K562 (cell line): ENCODE results near the gene LMOD1. TPM values are rescaled to one million over a fixed set of nuclear protein-coding genes. Genes with fewer than 3 reads are reported as not detected.

ENCODE experiments used
- BRCA1 ChIP-seq, 2 experiments: fragments of 450-650 bp in 1 of 2; sonication (generic) in 1 of 2; formaldehyde crosslinking in 1 of 2; IDR thresholded peaks; 2 replicates each; pipeline versions ENCODE4 v1.5.0 to v1.6.1; 2017 to 2020; ENCODE audit warnings: mild to moderate bottlenecking in 1 of 2, missing genetic modification reagents in 1 of 2
- CBX5 ChIP-seq: IDR thresholded peaks from 2 replicates; pipeline ENCODE4 v1.6.1; 2014; ENCODE audit warnings: low read depth, borderline replicate concordance
- CHCHD3 ChIP-seq: fragments of 250-450 bp; sonication (Bioruptor Pico); IDR thresholded peaks from 2 replicates; pipeline ENCODE4 v2.1.2; 2022; ENCODE audit warnings: mild to moderate bottlenecking
- CHD1 ChIP-seq: fragments of 200-600 bp; sonication (generic); IDR thresholded peaks from one replicate; pipeline ENCODE4 v1.6.1; 2012; ENCODE audit warnings: mild to moderate bottlenecking, moderate library complexity, low read length, inconsistent platforms
- COPS2 ChIP-seq: fragments of 450-650 bp; conservative IDR thresholded peaks from 2 replicates; pipeline ENCODE4 v1.6.1; 2016; ENCODE audit warnings: mild to moderate bottlenecking, moderate library complexity
- HDAC3 ChIP-seq: fragments of 450-650 bp; IDR thresholded peaks from 2 replicates; pipeline ENCODE4 v1.6.1; 2018; ENCODE audit warnings: borderline replicate concordance, mild to moderate bottlenecking, moderate library complexity; ENCODE audit not compliant: partially characterized antibody
- HNRNPK ChIP-seq: fragments of 200-400 bp; formaldehyde crosslinking; IDR thresholded peaks from one replicate; pipeline ENCODE4 v1.6.1; 2018; ENCODE audit warnings: mild to moderate bottlenecking, low read depth, low read length; ENCODE audit not compliant: poor library complexity, severe bottlenecking
- ID3 ChIP-seq, 2 experiments: fragments of 250-450 bp in 1 of 2; fragments of 450-650 bp in 1 of 2; sonication (Bioruptor Pico) in 1 of 2; IDR thresholded peaks; 2 replicates each; pipeline versions ENCODE4 v1.6.1 to v1.8.0; 2016 to 2021; ENCODE audit warnings: mild to moderate bottlenecking in 2 of 2, moderate library complexity in 2 of 2, missing compliant biosample characterization in 1 of 2, missing genetic modification characterization in 1 of 2
- ILK ChIP-seq: fragments of 450-650 bp; IDR thresholded peaks from 2 replicates; pipeline ENCODE4 v1.6.1; 2016; ENCODE audit warnings: missing genetic modification characterization, low read depth, mild to moderate bottlenecking, missing compliant biosample characterization, moderate library complexity, borderline replicate concordance
- RBM34 ChIP-seq: fragments of 200-400 bp; formaldehyde crosslinking; IDR thresholded peaks from 2 replicates; pipeline ENCODE4 v1.6.1; 2018; ENCODE audit warnings: low read length, borderline replicate concordance; ENCODE audit not compliant: insufficient read depth
- SNAPC5 ChIP-seq: fragments of 250-450 bp; sonication (Bioruptor Pico); IDR thresholded peaks from 2 replicates; pipeline ENCODE4 v1.8.0; 2021; ENCODE audit warnings: moderate library complexity, mild to moderate bottlenecking, inconsistent platforms
- THRAP3 ChIP-seq: fragments of 450-650 bp; IDR thresholded peaks from 2 replicates; pipeline ENCODE4 v1.6.1; 2016; ENCODE audit warnings: mild to moderate bottlenecking, inconsistent platforms, borderline replicate concordance
- ZBTB40 ChIP-seq, 2 experiments: fragments of 450-650 bp in 1 of 2; sonication (generic) in 1 of 2; formaldehyde crosslinking in 1 of 2; IDR thresholded peaks; 2 replicates each; pipeline versions ENCODE4 v1.7.1 to v1.9.0; 2016 to 2022; ENCODE audit warnings: inconsistent platforms in 1 of 2, mild to moderate bottlenecking in 1 of 2, missing genetic modification reagents in 1 of 2
- ZNF12 ChIP-seq: sonication (generic); formaldehyde crosslinking; IDR thresholded peaks from 2 replicates; pipeline ENCODE4 v1.4.0; 2020; ENCODE audit warnings: mild to moderate bottlenecking, missing genetic modification reagents
- polyA plus RNA-seq, 8 experiments: library from polyadenylated mRNA; depleted of rRNA in 4 of 8; stranded (reverse) in 5 of 8; unstranded in 3 of 8; fragments of >200 nt; fragmentation: Nextera tagmentation in 2 of 8; fragmentation: Illumina TruSeq in 1 of 8; extraction: Ambion mirVana in 2 of 8; extraction: Trizol in 1 of 8; gene quantifications; 2 replicates each; pipeline versions ENCODE4 v1.2.1 to v1.2.3, GENCODE V29; 2011 to 2014; ENCODE audit warnings: inconsistent platforms in 1 of 8, missing spikeins in 1 of 8
- total RNA-seq, 7 experiments: library from RNA; depleted of rRNA in 6 of 7; stranded (reverse); fragments of >200 nt in 6 of 7; fragmentation: Illumina TruSeq in 2 of 7; extraction: Trizol in 2 of 7; gene quantifications; 2 replicates each; pipeline versions ENCODE4 v1.2.1 to v1.2.3, GENCODE V29; 2011 to 2021; ENCODE audit warnings: low replicate concordance in 1 of 7

The LMOD1 gene
- total and polyA plus RNA-seq, 9 of the 15 experiments (the other 6 are each of a cell fraction or from before 2014, with no cell fraction given) = 0.03 to 0.54 (median 0.38) TPM; not detected in 1

GRCh38 chr1:201970334-201971159 is 24.2 kb upstream of the LMOD1 start (continued):
- TF ChIP-seq BRCA1 (IDR thresholded peaks at IDR 0.05) = no peak
- no peak for TF ChIP-seq BRCA1 (CRISPR knock-in tag; IDR thresholded peaks at IDR 0.05)
- no peak for TF ChIP-seq SNAPC5
- TF ChIP-seq HNRNPK = no peak
- no peak for TF ChIP-seq CHD1
- TF ChIP-seq THRAP3 = no peak
- no peak for TF ChIP-seq COPS2
- TF ChIP-seq ILK (tag) = no peak
- TF ChIP-seq CHCHD3 = 0 out of 2 replicates have a peak, but pooled peaks have one; percentile 3
- no peak for TF ChIP-seq HDAC3
- no peak for TF ChIP-seq CBX5
- no peak for TF ChIP-seq ZNF12 (CRISPR knock-in tag)
- TF ChIP-seq RBM34 = no peak
- TF ChIP-seq ZBTB40 (IDR thresholded peaks at IDR 0.05) = 0 out of 2 replicates have a peak, but pooled peaks have one; percentile 33
- no peak for TF ChIP-seq ZBTB40 (CRISPR knock-in tag; IDR thresholded peaks at IDR 0.05)
- no peak for TF ChIP-seq ID3 (CRISPR knock-in tag; IDR thresholded peaks at IDR 0.05)
- TF ChIP-seq ID3 (tag; IDR thresholded peaks at IDR 0.05) = no peak
